K562 (cell line): ENCODE measurements around the gene RASGEF1C. TPM values are rescaled to one million over a fixed set of nuclear protein-coding genes. Genes with fewer than 3 reads are reported as not detected.

ENCODE experiments used
- CEBPG ChIP-seq, 3 experiments: fragments of 200-800 bp in 1 of 3; sonication (Bioruptor generic) in 1 of 3; sonication (generic) in 1 of 3; formaldehyde crosslinking in 1 of 3; IDR thresholded peaks in 2 of 3; conservative IDR thresholded peaks in 1 of 3; 2 replicates each; pipeline versions ENCODE4 v1.6.1 to v1.8.0; 2016 to 2022; ENCODE audit warnings: missing compliant biosample characterization in 2 of 3, missing genetic modification characterization in 2 of 3, mild to moderate bottlenecking in 1 of 3, missing genetic modification reagents in 1 of 3
- CTBP1 ChIP-seq: fragments of 450-650 bp; IDR thresholded peaks from 2 replicates; pipeline ENCODE4 v1.6.1; 2016; ENCODE audit warnings: borderline replicate concordance
- ETV1 ChIP-seq: fragments of 450-650 bp; conservative IDR thresholded peaks from 2 replicates; pipeline ENCODE4 v1.6.1; 2016; ENCODE audit warnings: missing genetic modification characterization, control low read depth, low read depth, missing compliant biosample characterization
- EWSR1 ChIP-seq: fragments of 450-650 bp; IDR thresholded peaks from 2 replicates; pipeline ENCODE4 v1.6.1; 2018; ENCODE audit warnings: borderline replicate concordance, mild to moderate bottlenecking, low read depth, moderate library complexity; ENCODE audit not compliant: partially characterized antibody
- GABPA ChIP-seq: fragments of 200-800 bp; sonication (Bioruptor generic); conservative IDR thresholded peaks from 2 replicates; pipeline ENCODE4 v1.6.1; 2016; ENCODE audit warnings: low read depth, missing genetic modification characterization, missing compliant biosample characterization
- GATA2 ChIP-seq: sonication (generic); formaldehyde crosslinking; IDR thresholded peaks from 2 replicates; pipeline ENCODE4 v1.4.0; 2020; ENCODE audit warnings: mild to moderate bottlenecking, missing genetic modification reagents
- HDAC6 ChIP-seq: IDR thresholded peaks from 2 replicates; pipeline ENCODE4 v1.6.1; 2012; ENCODE audit warnings: low read depth, mild to moderate bottlenecking, control low read depth, inconsistent platforms, low read length, moderate library complexity
- ILK ChIP-seq: fragments of 450-650 bp; IDR thresholded peaks from 2 replicates; pipeline ENCODE4 v1.6.1; 2016; ENCODE audit warnings: missing genetic modification characterization, low read depth, mild to moderate bottlenecking, missing compliant biosample characterization, moderate library complexity, borderline replicate concordance
- KLF10 ChIP-seq: fragments of 250-450 bp; sonication (Bioruptor Pico); IDR thresholded peaks from 2 replicates; pipeline ENCODE4 v1.6.1; 2021; ENCODE audit warnings: matching md5 sums
- MBD2 ChIP-seq: sonication (generic); IDR thresholded peaks from 2 replicates; pipeline ENCODE4 v1.6.1; 2016; ENCODE audit warnings: low read depth, borderline replicate concordance
- MCM2 ChIP-seq: fragments of 450-650 bp; IDR thresholded peaks from 2 replicates; pipeline ENCODE4 v1.6.1; 2017; ENCODE audit warnings: low read depth, mild to moderate bottlenecking
- MTA3 ChIP-seq: fragments of 450-650 bp; formaldehyde crosslinking; IDR thresholded peaks from 2 replicates; pipeline ENCODE4 v1.6.1; 2017; ENCODE audit warnings: mild to moderate bottlenecking, borderline replicate concordance
- MXI1 ChIP-seq: IDR thresholded peaks from 2 replicates; pipeline ENCODE4 v1.6.1; 2011; ENCODE audit warnings: low read depth, mild to moderate bottlenecking, improper control_type of control experiment, low read length
- NCOA2 ChIP-seq, 2 experiments: fragments of 450-650 bp; IDR thresholded peaks; 2 replicates each; pipeline ENCODE4 v1.6.1; 2018; ENCODE audit warnings: mild to moderate bottlenecking in 2 of 2, moderate library complexity in 1 of 2; ENCODE audit not compliant: partially characterized antibody in 2 of 2
- NFIX ChIP-seq: fragments of 250-450 bp; sonication (Bioruptor Pico); IDR thresholded peaks from 2 replicates; pipeline ENCODE4 v1.4.0; 2020; ENCODE audit warnings: low read depth, mild to moderate bottlenecking, moderate library complexity
- RB1 ChIP-seq: fragments of 450-650 bp; IDR thresholded peaks from 2 replicates; pipeline ENCODE4 v1.6.1; 2017; ENCODE audit warnings: low read depth, mild to moderate bottlenecking
- RBM17 ChIP-seq: fragments of 200-400 bp; formaldehyde crosslinking; IDR thresholded peaks from 2 replicates; pipeline ENCODE4 v1.6.1; 2017; ENCODE audit warnings: low read depth, mild to moderate bottlenecking, low read length, borderline replicate concordance
- STAG1 ChIP-seq: sonication (generic); formaldehyde crosslinking; IDR thresholded peaks from 2 replicates; pipeline ENCODE4 v1.5.0; 2020; ENCODE audit warnings: missing genetic modification reagents, borderline replicate concordance
- TCF7 ChIP-seq: sonication (generic); IDR thresholded peaks from 2 replicates; pipeline ENCODE4 v1.6.1; 2016; ENCODE audit warnings: antibody characterized with exemption, borderline replicate concordance
- ZNF12 ChIP-seq: sonication (generic); formaldehyde crosslinking; IDR thresholded peaks from 2 replicates; pipeline ENCODE4 v1.4.0; 2020; ENCODE audit warnings: mild to moderate bottlenecking, missing genetic modification reagents
- ZNF124 ChIP-seq: sonication (generic); formaldehyde crosslinking; IDR thresholded peaks from 2 replicates; pipeline ENCODE4 v1.8.1; 2022; ENCODE audit warnings: missing genetic modification reagents
- ZNF140 ChIP-seq: fragments of 250-450 bp; sonication (Bioruptor Pico); IDR thresholded peaks from 2 replicates; pipeline ENCODE4 v1.8.0; 2021; ENCODE audit warnings: moderate library complexity, mild to moderate bottlenecking, inconsistent platforms
- polyA plus RNA-seq, 8 experiments: library from polyadenylated mRNA; depleted of rRNA in 4 of 8; stranded (reverse) in 5 of 8; unstranded in 3 of 8; fragments of >200 nt; fragmentation: Nextera tagmentation in 2 of 8; fragmentation: Illumina TruSeq in 1 of 8; extraction: Ambion mirVana in 2 of 8; extraction: Trizol in 1 of 8; gene quantifications; 2 replicates each; pipeline versions ENCODE4 v1.2.1 to v1.2.3, GENCODE V29; 2011 to 2014; ENCODE audit warnings: inconsistent platforms in 1 of 8, missing spikeins in 1 of 8
- total RNA-seq, 7 experiments: library from RNA; depleted of rRNA in 6 of 7; stranded (reverse); fragments of >200 nt in 6 of 7; fragmentation: Illumina TruSeq in 2 of 7; extraction: Trizol in 2 of 7; gene quantifications; 2 replicates each; pipeline versions ENCODE4 v1.2.1 to v1.2.3, GENCODE V29; 2011 to 2021; ENCODE audit warnings: low replicate concordance in 1 of 7
- TF ChIP-seq, protein P1 (sequence below): fragments of 450-650 bp; IDR thresholded peaks from 2 replicates; pipeline ENCODE4 v1.6.1; 2016
- TF ChIP-seq, protein P2 (sequence below): fragments of 250-450 bp; sonication (Bioruptor Pico); IDR thresholded peaks from 2 replicates; pipeline ENCODE4 v1.8.0; 2021; ENCODE audit warnings: mild to moderate bottlenecking, moderate library complexity

Gene RASGEF1C
- total and polyA plus RNA-seq, 9 of the 15 experiments (the other 6 are each of a cell fraction or from before 2014, with no cell fraction given) = 0.04 to 1.1 (median 0.21) TPM; not detected in 4

DNA sequence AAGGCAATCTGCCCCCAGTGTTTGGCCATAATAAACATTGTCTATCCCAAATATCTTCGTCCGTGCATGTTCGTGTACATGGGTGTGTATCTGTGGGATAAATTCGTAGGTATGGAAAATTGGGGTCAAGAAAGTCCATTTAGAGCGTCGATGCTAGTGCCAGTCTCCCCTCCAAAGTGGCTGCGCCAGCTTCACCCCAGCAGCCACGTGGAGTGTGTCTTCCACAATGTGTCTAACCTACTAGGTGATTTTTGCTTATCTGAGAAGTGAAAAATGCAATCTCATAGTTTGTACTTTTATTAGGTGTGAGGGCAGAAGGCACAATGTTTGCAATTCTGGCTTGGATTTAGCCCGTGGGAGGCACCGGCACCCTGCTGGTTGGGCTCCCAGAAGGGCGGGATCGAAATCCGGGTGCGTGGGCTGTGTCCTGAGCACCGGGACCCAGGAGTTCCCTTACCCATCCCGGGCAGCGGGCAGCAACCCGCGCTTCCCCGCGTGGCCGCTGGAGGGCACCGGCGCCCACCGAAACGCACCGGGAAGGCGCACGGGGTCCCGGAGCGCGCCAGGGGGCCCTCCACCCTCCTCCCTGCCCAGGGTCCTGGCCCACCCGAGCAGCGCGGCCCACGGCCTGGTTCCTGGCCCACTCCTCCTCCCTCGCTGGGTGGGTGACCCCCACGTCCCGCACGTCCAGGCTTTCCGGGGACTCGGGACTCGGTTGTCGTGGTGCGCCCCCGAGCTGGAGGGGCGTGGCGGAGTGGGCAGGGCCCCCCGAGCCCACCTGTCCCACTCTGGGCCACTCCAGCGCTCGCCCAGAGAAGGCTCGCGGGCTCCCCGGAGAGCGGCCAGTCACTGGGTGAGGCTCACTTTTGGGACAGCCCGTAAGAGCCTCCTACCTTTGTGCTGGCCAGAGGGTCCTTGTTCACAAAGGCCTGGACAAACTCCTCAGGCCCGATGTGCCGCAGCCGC, 82.0 kb downstream of the RASGEF1C start (continued):
- no peak for TF ChIP-seq ZNF140 (CRISPR knock-in tag)
- TF ChIP-seq, protein P1, sequence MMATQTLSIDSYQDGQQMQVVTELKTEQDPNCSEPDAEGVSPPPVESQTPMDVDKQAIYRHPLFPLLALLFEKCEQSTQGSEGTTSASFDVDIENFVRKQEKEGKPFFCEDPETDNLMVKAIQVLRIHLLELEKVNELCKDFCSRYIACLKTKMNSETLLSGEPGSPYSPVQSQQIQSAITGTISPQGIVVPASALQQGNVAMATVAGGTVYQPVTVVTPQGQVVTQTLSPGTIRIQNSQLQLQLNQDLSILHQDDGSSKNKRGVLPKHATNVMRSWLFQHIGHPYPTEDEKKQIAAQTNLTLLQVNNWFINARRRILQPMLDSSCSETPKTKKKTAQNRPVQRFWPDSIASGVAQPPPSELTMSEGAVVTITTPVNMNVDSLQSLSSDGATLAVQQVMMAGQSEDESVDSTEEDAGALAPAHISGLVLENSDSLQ = no peak
- TF ChIP-seq RBM17 = no peak
- no peak for TF ChIP-seq MXI1
- TF ChIP-seq TCF7 = no peak
- no peak for TF ChIP-seq HDAC6
- TF ChIP-seq ZNF12 = no peak
- no peak for TF ChIP-seq GATA2 (CRISPR knock-in tag)
- TF ChIP-seq MTA3 = 0 out of 2 replicates have a peak, but pooled peaks have one; percentile 44
- 0 out of 2 replicates have a peak, but pooled peaks have one; percentile 12 for TF ChIP-seq CTBP1
- no peak for TF ChIP-seq EWSR1
- peak; percentile 59; the same call in 1 of the 2 replicates for TF ChIP-seq RB1
- no peak for TF ChIP-seq NCOA2 (IDR thresholded peaks at IDR 0.05; ENCODE audit: partially characterized antibody in 2 of 2)
- no peak for TF ChIP-seq MCM2
- peak; percentile 41; the same call in 1 of the 2 replicates for TF ChIP-seq STAG1 (CRISPR knock-in tag)
- TF ChIP-seq, protein P2, sequence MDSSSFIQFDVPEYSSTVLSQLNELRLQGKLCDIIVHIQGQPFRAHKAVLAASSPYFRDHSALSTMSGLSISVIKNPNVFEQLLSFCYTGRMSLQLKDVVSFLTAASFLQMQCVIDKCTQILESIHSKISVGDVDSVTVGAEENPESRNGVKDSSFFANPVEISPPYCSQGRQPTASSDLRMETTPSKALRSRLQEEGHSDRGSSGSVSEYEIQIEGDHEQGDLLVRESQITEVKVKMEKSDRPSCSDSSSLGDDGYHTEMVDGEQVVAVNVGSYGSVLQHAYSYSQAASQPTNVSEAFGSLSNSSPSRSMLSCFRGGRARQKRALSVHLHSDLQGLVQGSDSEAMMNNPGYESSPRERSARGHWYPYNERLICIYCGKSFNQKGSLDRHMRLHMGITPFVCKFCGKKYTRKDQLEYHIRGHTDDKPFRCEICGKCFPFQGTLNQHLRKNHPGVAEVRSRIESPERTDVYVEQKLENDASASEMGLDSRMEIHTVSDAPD (CRISPR knock-in tag) = no peak
- TF ChIP-seq MBD2 = no peak
- no peak for TF ChIP-seq ETV1 (tag)
- TF ChIP-seq GABPA (tag) = no peak
- no peak for TF ChIP-seq CEBPG (CRISPR knock-in tag; IDR thresholded peaks at IDR 0.05)
- TF ChIP-seq CEBPG (tag; conservative IDR thresholded peaks at IDR 0.05 in 1 of 2, IDR thresholded peaks at IDR 0.05 in 1 of 2) = no peak
- no peak for TF ChIP-seq KLF10 (CRISPR knock-in tag)
- no peak for TF ChIP-seq NFIX
- TF ChIP-seq ILK (tag) = no peak
- TF ChIP-seq ZNF124 (CRISPR knock-in tag) = no peak
